CD14-positive monocyte (primary cell): ENCODE data around the gene CDH6. TPM values are rescaled to one million over a fixed set of nuclear protein-coding genes. Genes with fewer than 3 reads are reported as not detected.

Source experiments
- DNase-seq, 3 donors: peaks; one replicate each; pipeline ENCODE4 v3.0.0-alpha.2; 2011 to 2022
- H2AFZ ChIP-seq: 2 replicates; pipeline ENCODE4 v1.6.0; 2012; ENCODE audit warnings: mild to moderate bottlenecking, low read depth, low read length, inconsistent platforms; ENCODE audit not compliant: insufficient read depth, poor library complexity, severe bottlenecking
- H3K27ac ChIP-seq, 2 donors: 1 replicate in 1 of 2; 2 replicates in 1 of 2; pipeline ENCODE4 v1.5.1; 2012 to 2013; ENCODE audit warnings: low read length in 2 of 2, control low read depth in 1 of 2, inconsistent platforms in 1 of 2, low read depth in 1 of 2, mild to moderate bottlenecking in 1 of 2
- H3K27me3 ChIP-seq, 2 donors: one replicate each; pipeline versions ENCODE4 v1.6.0 to v1.6.1; 2011 to 2013; ENCODE audit warnings: low read length in 2 of 2; ENCODE audit not compliant: control insufficient read depth in 2 of 2, insufficient read depth in 2 of 2
- H3K36me3 ChIP-seq, 2 donors: replicated peaks in 1 of 2; 1 replicate in 1 of 2; 2 replicates in 1 of 2; pipeline versions ENCODE4 v1.5.1 to v1.6.1; 2012 to 2013; ENCODE audit warnings: low read length in 2 of 2, control low read depth in 1 of 2, inconsistent platforms in 1 of 2, mild to moderate bottlenecking in 1 of 2; ENCODE audit not compliant: insufficient read depth in 2 of 2, control insufficient read depth in 1 of 2
- H3K4me1 ChIP-seq, 2 donors: 1 replicate in 1 of 2; 2 replicates in 1 of 2; pipeline versions ENCODE4 v1.5.1 to v1.6.1; 2012 to 2013; ENCODE audit warnings: low read length in 2 of 2, control low read depth in 1 of 2, inconsistent platforms in 1 of 2, mild to moderate bottlenecking in 1 of 2, moderate library complexity in 1 of 2; ENCODE audit not compliant: insufficient read depth in 2 of 2, control insufficient read depth in 1 of 2
- H3K4me2 ChIP-seq: replicated peaks from 2 replicates; pipeline ENCODE3; 2012; ENCODE audit warnings: low read length, moderate library complexity, mild to moderate bottlenecking; ENCODE audit not compliant: poor library complexity, severe bottlenecking; ENCODE audit errors: extremely low read depth
- H3K4me3 ChIP-seq, 3 experiments: fragments of 200-600 bp in 1 of 3; sonication (generic) in 1 of 3; replicated peaks in 1 of 3; 1 replicate in 2 of 3; 2 replicates in 1 of 3; pipeline ENCODE4 v1.5.1; 2011 to 2013; ENCODE audit warnings: low read length in 3 of 3, mild to moderate bottlenecking in 3 of 3, control low read depth in 2 of 3, low read depth in 2 of 3, inconsistent platforms in 1 of 3, moderate library complexity in 1 of 3
- H3K79me2 ChIP-seq: 2 replicates; pipeline ENCODE4 v1.6.0; 2012; ENCODE audit warnings: mild to moderate bottlenecking, control low read depth, inconsistent platforms, low read length, moderate library complexity; ENCODE audit not compliant: insufficient read depth
- H3K9ac ChIP-seq: 2 replicates; pipeline ENCODE4 v1.6.0; 2017; ENCODE audit warnings: low read length, mild to moderate bottlenecking; ENCODE audit not compliant: insufficient read depth, poor library complexity, severe bottlenecking
- H3K9me3 ChIP-seq, 2 donors: replicated peaks in 1 of 2; 1 replicate in 1 of 2; 2 replicates in 1 of 2; pipeline versions ENCODE4 v1.5.1 to v1.6.1; 2012 to 2013; ENCODE audit warnings: low read length in 2 of 2, control low read depth in 1 of 2; ENCODE audit not compliant: control insufficient read depth in 1 of 2, insufficient read depth in 1 of 2
- H4K20me1 ChIP-seq: 2 replicates; pipeline ENCODE4 v1.6.0; 2012; ENCODE audit warnings: mild to moderate bottlenecking, low read length, control low read depth, moderate library complexity; ENCODE audit not compliant: insufficient read depth
- H3K27ac Mint-ChIP-seq, 7 donors: one replicate each; pipeline ENCODE4 v1.8.0; 2020; ENCODE audit warnings: mild to moderate bottlenecking in 7 of 7, mixed read lengths in 7 of 7, moderate library complexity in 6 of 7, inconsistent platforms in 2 of 7
- H3K27me3 Mint-ChIP-seq, 3 donors: one replicate each; pipeline ENCODE4 v1.8.0; 2021 to 2022; ENCODE audit warnings: low read depth in 3 of 3, mild to moderate bottlenecking in 3 of 3, mixed read lengths in 3 of 3, moderate library complexity in 3 of 3, inconsistent platforms in 1 of 3
- H3K36me3 Mint-ChIP-seq, 2 donors: one replicate each; pipeline ENCODE4 v1.8.0; 2020; ENCODE audit warnings: mixed read lengths in 2 of 2, inconsistent platforms in 1 of 2, mild to moderate bottlenecking in 1 of 2
- H3K4me1 Mint-ChIP-seq: one replicate; pipeline ENCODE4 v1.8.0; 2020; ENCODE audit warnings: mild to moderate bottlenecking, mixed read lengths
- H3K4me3 Mint-ChIP-seq, 2 donors: one replicate each; pipeline ENCODE4 v1.8.0; 2020; ENCODE audit warnings: mild to moderate bottlenecking in 2 of 2, mixed read lengths in 2 of 2, moderate library complexity in 1 of 2
- H3K9me3 Mint-ChIP-seq, 7 donors: one replicate each; pipeline ENCODE4 v1.8.0; 2020 to 2022; ENCODE audit warnings: mixed read lengths in 7 of 7, mild to moderate bottlenecking in 6 of 7, moderate library complexity in 6 of 7, inconsistent platforms in 2 of 7
- CTCF ChIP-seq: fragments of 200-600 bp; IDR thresholded peaks from one replicate; pipeline ENCODE4 v1.8.0; 2022; ENCODE audit warnings: antibody characterized with exemption, mild to moderate bottlenecking
- WGBS: methylation state at CpG from one replicate; pipeline ENCODE4 v1.1.5; 2013; ENCODE audit warnings: missing lambda C conversion rate; ENCODE audit not compliant: insufficient coverage; 5-methylcytosine and 5-hydroxymethylcytosine counted together
- intact Hi-C, 2 donors: fragments of 100-400 bp; cut with micrococcal nuclease; formaldehyde crosslinking; loops; one replicate each; pipeline versions ENCODE4 v1.15.0 to v1.15.1; 2023
- polyA plus RNA-seq, 3 donors: library from polyadenylated mRNA; depleted of rRNA in 1 of 3; unstranded in 2 of 3; stranded (reverse) in 1 of 3; fragments of 300-500 nt in 2 of 3; fragments of >200 nt in 1 of 3; fragmentation: Illumina TruSeq in 2 of 3; gene quantifications; 1 replicate in 2 of 3; 2 replicates in 1 of 3; pipeline ENCODE4 v1.2.3, GENCODE V29; 2012 to 2021

Gene CDH6
- polyA plus RNA-seq, 3 donors = not detected

GRCh38 chr5:31324842-31325241 is 131.4 kb downstream of the CDH6 start:
- peaks cover 0 to 5% (median 0%) of the 10 kb centered on the region in 7 donors for H3K9me3 Mint-ChIP-seq
- no peak overlapping the region for H3K27ac Mint-ChIP-seq
- H3K79me2 ChIP-seq = no peaks in the 10 kb centered on the region
- no peak overlapping the region for H2AFZ ChIP-seq
- WGBS = no CpG with 5 or more reads among the region's 3 CpGs
- no peak overlapping the region for H3K4me3 ChIP-seq
- H3K4me2 ChIP-seq = no peak overlapping the region
- H3K9me3 ChIP-seq = no peaks in the 10 kb centered on the region
- H3K36me3 ChIP-seq = no peaks in the 10 kb centered on the region
- no peaks in the 10 kb centered on the region for H3K4me1 ChIP-seq
- no peaks in the 10 kb centered on the region for H3K4me1 Mint-ChIP-seq
- H3K36me3 Mint-ChIP-seq = no peaks in the 10 kb centered on the region
- intact Hi-C loops = no loop called here
- DNase-seq = no peak
- H3K27me3 ChIP-seq = no peaks in the 10 kb centered on the region
- H4K20me1 ChIP-seq = no peaks in the 10 kb centered on the region
- no peak overlapping the region for H3K4me3 Mint-ChIP-seq
- TF ChIP-seq CTCF = no peak
- H3K27ac ChIP-seq = no peak overlapping the region
- H3K9ac ChIP-seq = no peak overlapping the region
- H3K27me3 Mint-ChIP-seq = peaks cover 0 to 3% (median 0%) of the 10 kb centered on the region in 3 donors

GRCh38 chr5:31328040-31328733 is 134.7 kb downstream of the CDH6 start:
- H3K4me3 ChIP-seq = no peak overlapping the region
- no peak overlapping the region for H3K9ac ChIP-seq
- H3K79me2 ChIP-seq = no peaks in the 10 kb centered on the region
- no peak overlapping the region for H3K4me3 Mint-ChIP-seq
- H3K27me3 ChIP-seq = no peaks in the 10 kb centered on the region
- H3K4me1 Mint-ChIP-seq = no peaks in the 10 kb centered on the region
- no peaks in the 10 kb centered on the region for H3K36me3 Mint-ChIP-seq
- no peak for TF ChIP-seq CTCF
- H3K36me3 ChIP-seq = no peaks in the 10 kb centered on the region
- no peak overlapping the region for H3K27ac ChIP-seq
- intact Hi-C loops = no loop called here
- H3K27me3 Mint-ChIP-seq = peaks cover 0 to 2% (median 0%) of the 10 kb centered on the region in 3 donors
- H3K4me1 ChIP-seq = no peaks in the 10 kb centered on the region
- WGBS = 96% methylated on average over 4 of the region's 11 CpGs
- H2AFZ ChIP-seq = no peak overlapping the region
- H3K9me3 Mint-ChIP-seq = peaks cover 0 to 3% (median 0%) of the 10 kb centered on the region in 7 donors
- no peaks in the 10 kb centered on the region for H3K9me3 ChIP-seq
- no peak overlapping the region for H3K4me2 ChIP-seq
- H3K27ac Mint-ChIP-seq = no peak overlapping the region
- H4K20me1 ChIP-seq = no peaks in the 10 kb centered on the region
- no peak for DNase-seq
